ENCODE measurements around the gene TEX12.

DNA sequence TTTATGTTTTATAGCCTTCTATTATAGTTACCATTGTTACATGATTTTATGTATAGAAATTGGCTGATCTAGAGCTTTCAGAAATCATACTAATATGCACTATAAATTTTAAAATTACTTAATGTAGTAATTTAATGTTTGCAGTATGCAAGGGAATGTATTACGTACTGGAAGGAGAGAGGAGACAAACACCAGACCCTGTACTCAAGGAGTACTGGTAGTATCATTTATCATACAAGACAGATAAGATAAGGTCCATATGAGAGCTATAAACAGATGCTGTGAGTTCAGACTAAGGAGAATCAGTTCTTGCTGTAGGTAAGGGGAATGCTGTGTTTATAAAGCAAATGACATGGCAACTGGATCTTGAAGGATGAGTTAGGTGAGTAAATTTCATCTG lies 8.9 kb downstream of the TEX12 start:
- TF ChIP-seq EZH2 (IDR thresholded peaks at IDR 0.05; ENCODE audit: borderline replicate concordance) (no peak), EZH2phosphoT487 (IDR thresholded peaks at IDR 0.05; ENCODE audit: low read depth, severe bottlenecking, unreplicated experiment) (no peak)
- TF ChIP-seq, protein P1, sequence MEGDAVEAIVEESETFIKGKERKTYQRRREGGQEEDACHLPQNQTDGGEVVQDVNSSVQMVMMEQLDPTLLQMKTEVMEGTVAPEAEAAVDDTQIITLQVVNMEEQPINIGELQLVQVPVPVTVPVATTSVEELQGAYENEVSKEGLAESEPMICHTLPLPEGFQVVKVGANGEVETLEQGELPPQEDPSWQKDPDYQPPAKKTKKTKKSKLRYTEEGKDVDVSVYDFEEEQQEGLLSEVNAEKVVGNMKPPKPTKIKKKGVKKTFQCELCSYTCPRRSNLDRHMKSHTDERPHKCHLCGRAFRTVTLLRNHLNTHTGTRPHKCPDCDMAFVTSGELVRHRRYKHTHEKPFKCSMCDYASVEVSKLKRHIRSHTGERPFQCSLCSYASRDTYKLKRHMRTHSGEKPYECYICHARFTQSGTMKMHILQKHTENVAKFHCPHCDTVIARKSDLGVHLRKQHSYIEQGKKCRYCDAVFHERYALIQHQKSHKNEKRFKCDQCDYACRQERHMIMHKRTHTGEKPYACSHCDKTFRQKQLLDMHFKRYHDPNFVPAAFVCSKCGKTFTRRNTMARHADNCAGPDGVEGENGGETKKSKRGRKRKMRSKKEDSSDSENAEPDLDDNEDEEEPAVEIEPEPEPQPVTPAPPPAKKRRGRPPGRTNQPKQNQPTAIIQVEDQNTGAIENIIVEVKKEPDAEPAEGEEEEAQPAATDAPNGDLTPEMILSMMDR (IDR thresholded peaks at IDR 0.05; ENCODE audit: poor library complexity): no peak

Measured in hepatocyte (in vitro differentiated cells).